Testis (tissue), 2 donors: ENCODE measurements around the gene DNER.

Experiments
- CTCF ChIP-seq, 3 experiments: fragments of 450-650 bp in 2 of 3; fragments of 200-600 bp in 1 of 3; sonication (generic) in 1 of 3; IDR thresholded peaks; one replicate each; pipeline ENCODE4 v1.5.1; 2016 to 2019; ENCODE audit warnings: antibody characterized with exemption in 3 of 3, mild to moderate bottlenecking in 2 of 3, moderate library complexity in 1 of 3
- POLR2A ChIP-seq: fragments of 450-650 bp; IDR thresholded peaks from one replicate; pipeline ENCODE4 v1.6.1; 2017; ENCODE audit warnings: antibody characterized with exemption, mild to moderate bottlenecking, moderate library complexity

- peak in 2 of 3 experiments; percentile 18 to 41 for TF ChIP-seq CTCF (IDR thresholded peaks at IDR 0.05)
- TF ChIP-seq POLR2A: no peak
These were observed 372.0 kb downstream of the DNER start for GRCh38 chr2:229342376-229342775.
